Measurements from ENCODE around the gene PAPSS1. TPM values are rescaled to one million over a fixed set of nuclear protein-coding genes. Genes with fewer than 3 reads are reported as not detected.
A peak's percentile ranks its signal among the peaks of the same experiment; 100 is the strongest.

Gene PAPSS1
- total and polyA plus RNA-seq, 2 donors (not counting 1 experiment from before 2014, with no cell fraction given): 59.9 to 70.3 TPM

DNA sequence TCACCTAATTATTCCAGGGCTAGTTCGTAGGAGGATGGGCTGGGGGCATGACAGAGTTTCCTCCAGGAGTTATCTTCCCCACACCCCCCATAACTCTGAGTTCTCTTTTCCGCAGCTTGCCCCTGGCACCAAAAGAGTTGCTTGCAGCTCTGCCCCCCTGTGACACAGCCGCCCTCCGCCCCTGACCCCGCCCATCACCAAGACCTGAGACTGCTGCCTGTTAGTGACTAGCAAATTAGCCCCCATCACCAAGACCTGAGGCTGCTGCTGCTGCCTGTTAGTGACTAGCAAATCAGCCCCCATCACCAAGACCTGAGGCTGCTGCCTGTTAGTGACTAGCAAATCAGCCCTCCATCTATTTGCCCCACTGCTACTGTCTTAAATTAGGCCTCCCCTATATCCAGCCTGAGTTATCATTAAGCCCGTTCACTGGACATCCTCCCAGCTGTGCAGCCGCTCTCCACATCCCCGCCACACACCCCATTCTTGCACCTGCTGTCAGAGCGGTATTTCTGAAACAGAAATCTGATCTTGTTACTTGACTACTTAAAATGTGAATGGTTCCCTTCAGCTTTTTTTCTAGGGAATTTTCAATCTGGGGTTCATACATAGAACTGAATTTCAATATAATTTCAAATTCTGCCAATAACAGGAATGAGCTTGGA lies 1.5 kb upstream of the PAPSS1 start:
- H3K9ac ChIP-seq (ENCODE audit: insufficient read depth, low read length): no peak overlapping the region
- H4K20me1 ChIP-seq (ENCODE audit: control insufficient read depth, extremely low read depth, insufficient read depth, low read length): no peaks in the 10 kb centered on the region
- peak overlapping the region in 1 of 4 experiments; percentile 84 for H3K4me3 ChIP-seq (replicated peaks in 1 of 4; ENCODE audit: control extremely low read depth in 1 of 4, insufficient read depth in 1 of 4, low read depth in 3 of 4, low read length in 4 of 4)
- H3K4me2 ChIP-seq (ENCODE audit: extremely low read depth, insufficient read depth, low read length): peak overlapping the region; percentile 49
- no peak for TF ChIP-seq EZH2 (IDR thresholded peaks at IDR 0.05; ENCODE audit: low read length, missing control alignments)
- TF ChIP-seq, protein P1, sequence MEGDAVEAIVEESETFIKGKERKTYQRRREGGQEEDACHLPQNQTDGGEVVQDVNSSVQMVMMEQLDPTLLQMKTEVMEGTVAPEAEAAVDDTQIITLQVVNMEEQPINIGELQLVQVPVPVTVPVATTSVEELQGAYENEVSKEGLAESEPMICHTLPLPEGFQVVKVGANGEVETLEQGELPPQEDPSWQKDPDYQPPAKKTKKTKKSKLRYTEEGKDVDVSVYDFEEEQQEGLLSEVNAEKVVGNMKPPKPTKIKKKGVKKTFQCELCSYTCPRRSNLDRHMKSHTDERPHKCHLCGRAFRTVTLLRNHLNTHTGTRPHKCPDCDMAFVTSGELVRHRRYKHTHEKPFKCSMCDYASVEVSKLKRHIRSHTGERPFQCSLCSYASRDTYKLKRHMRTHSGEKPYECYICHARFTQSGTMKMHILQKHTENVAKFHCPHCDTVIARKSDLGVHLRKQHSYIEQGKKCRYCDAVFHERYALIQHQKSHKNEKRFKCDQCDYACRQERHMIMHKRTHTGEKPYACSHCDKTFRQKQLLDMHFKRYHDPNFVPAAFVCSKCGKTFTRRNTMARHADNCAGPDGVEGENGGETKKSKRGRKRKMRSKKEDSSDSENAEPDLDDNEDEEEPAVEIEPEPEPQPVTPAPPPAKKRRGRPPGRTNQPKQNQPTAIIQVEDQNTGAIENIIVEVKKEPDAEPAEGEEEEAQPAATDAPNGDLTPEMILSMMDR (conservative IDR thresholded peaks at IDR 0.05 in 1 of 2, IDR thresholded peaks at IDR 0.05 in 1 of 2; ENCODE audit: low read depth in 1 of 2, low read length in 2 of 2): no peak
- H3K79me2 ChIP-seq (ENCODE audit: control insufficient read depth, insufficient read depth, low read length): peaks cover 23% of the 10 kb centered on the region
- no peak overlapping the region for H3K27ac ChIP-seq (ENCODE audit: insufficient read depth, low read length)
- no peaks in the 10 kb centered on the region for H3K9me3 ChIP-seq (ENCODE audit: control insufficient read depth, insufficient read depth, low read depth, low read length)
- peaks cover 6% of the 10 kb centered on the region for H3K4me1 ChIP-seq (ENCODE audit: control insufficient read depth, extremely low read depth, insufficient read depth, low read length)
- no peaks in the 10 kb centered on the region for H3K27me3 ChIP-seq (ENCODE audit: control insufficient read depth, insufficient read depth, low read length)
- no peaks in the 10 kb centered on the region for H3K36me3 ChIP-seq (ENCODE audit: control insufficient read depth, insufficient read depth, low read length)
- no peak for DNase-seq (ENCODE audit: low read depth in 2 of 2)
- peak overlapping the region; percentile 26 for H2AFZ ChIP-seq (ENCODE audit: low read length)

DNA sequence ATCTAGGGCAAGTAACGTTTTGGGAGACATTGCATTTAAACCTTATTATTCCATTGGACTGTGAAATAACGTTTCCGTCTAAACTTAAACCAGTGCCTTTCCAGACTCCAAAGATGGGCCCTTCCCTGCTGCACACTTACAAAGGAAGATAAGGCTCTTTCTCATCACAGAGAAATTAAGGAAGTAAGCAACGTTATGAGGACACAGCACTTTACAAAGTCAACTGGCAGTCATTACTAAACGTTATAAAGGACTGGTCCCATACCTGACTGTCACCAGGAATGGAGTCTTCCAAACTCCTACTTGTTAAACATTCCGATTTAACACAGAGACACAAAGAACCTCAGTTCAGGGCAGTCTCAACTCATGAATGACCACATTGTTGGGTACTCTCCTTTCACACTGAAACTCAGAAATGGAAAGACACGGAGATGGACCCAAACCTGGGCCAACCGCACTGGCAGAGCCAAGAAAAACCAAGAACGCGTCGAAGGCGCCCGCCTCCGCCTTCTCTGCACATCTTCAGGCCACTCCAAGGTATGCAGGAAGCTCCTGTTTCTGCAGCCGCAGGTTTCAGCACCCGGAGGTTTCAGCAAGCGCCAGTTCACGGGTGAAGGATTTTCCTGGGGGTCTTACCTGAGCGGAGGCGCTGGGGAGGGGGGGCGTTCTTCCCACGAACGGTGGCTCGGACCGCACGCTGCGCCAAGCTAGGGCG lies 670 bp downstream of the PAPSS1 start:
- Histone ChIP-seq H3K9ac (ENCODE audit: insufficient read depth, low read length) (peak overlapping the region; percentile 64), H2AFZ (ENCODE audit: low read length) (peak overlapping the region; percentile 86), H3K27ac (ENCODE audit: insufficient read depth, low read length) (peak overlapping the region; percentile 45), H3K79me2 (ENCODE audit: control insufficient read depth, insufficient read depth, low read length) (peaks cover 26% of the 10 kb centered on the region), H3K27me3 (ENCODE audit: control insufficient read depth, insufficient read depth, low read length) (no peaks in the 10 kb centered on the region), H3K9me3 (ENCODE audit: control insufficient read depth, insufficient read depth, low read depth, low read length) (no peaks in the 10 kb centered on the region), H3K4me3 (replicated peaks in 1 of 4; ENCODE audit: control extremely low read depth in 1 of 4, insufficient read depth in 1 of 4, low read depth in 3 of 4, low read length in 4 of 4) (peak overlapping the region; percentile 86 to 93 (median 88)), H3K4me1 (ENCODE audit: control insufficient read depth, extremely low read depth, insufficient read depth, low read length) (peaks cover 6% of the 10 kb centered on the region), H3K4me2 (ENCODE audit: extremely low read depth, insufficient read depth, low read length) (peak overlapping the region; percentile 92), H3K36me3 (ENCODE audit: control insufficient read depth, insufficient read depth, low read length) (no peaks in the 10 kb centered on the region), H4K20me1 (ENCODE audit: control insufficient read depth, extremely low read depth, insufficient read depth, low read length) (no peaks in the 10 kb centered on the region)
- TF ChIP-seq EZH2 (IDR thresholded peaks at IDR 0.05; ENCODE audit: low read length, missing control alignments): no peak
- TF ChIP-seq, protein P1 (conservative IDR thresholded peaks at IDR 0.05 in 1 of 2, IDR thresholded peaks at IDR 0.05 in 1 of 2; ENCODE audit: low read depth in 1 of 2, low read length in 2 of 2): no peak
- peak; percentile 19 to 68 for DNase-seq (ENCODE audit: low read depth in 2 of 2)

DNA sequence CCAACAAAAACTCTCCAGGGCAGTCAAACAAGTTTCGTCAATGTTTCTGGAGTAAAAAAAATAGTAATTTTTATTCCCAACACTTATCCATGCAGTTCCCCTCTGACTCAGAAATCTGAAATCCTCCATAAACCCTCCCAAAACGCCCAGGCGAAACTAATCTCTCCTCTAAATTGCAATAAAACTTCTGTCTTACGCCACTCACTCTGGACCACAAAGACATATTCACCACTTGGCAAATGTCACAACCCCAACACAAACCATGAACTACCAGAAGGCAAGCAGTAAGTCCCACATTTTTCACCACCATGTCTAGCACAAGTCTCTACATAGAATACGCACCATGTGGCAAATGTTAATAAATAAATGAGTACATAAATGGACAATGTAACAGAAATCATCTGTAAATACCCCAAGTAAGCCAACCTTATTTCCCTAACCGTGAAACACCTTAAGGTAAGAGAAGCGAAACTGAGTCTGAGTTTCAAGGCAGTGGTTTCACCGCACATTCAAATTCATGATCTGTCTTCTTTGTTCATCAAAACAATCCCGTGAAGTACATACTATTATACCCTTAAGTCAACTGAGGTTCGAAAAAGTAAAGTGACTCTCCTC lies 1.6 kb downstream of the PAPSS1 start:
- Histone ChIP-seq H3K27ac (ENCODE audit: insufficient read depth, low read length) (no peak overlapping the region), H3K79me2 (ENCODE audit: control insufficient read depth, insufficient read depth, low read length) (peaks cover 27% of the 10 kb centered on the region), H3K36me3 (ENCODE audit: control insufficient read depth, insufficient read depth, low read length) (no peaks in the 10 kb centered on the region), H3K9me3 (ENCODE audit: control insufficient read depth, insufficient read depth, low read depth, low read length) (no peaks in the 10 kb centered on the region), H3K9ac (ENCODE audit: insufficient read depth, low read length) (no peak overlapping the region), H2AFZ (ENCODE audit: low read length) (no peak overlapping the region), H3K4me1 (ENCODE audit: control insufficient read depth, extremely low read depth, insufficient read depth, low read length) (peaks cover 6% of the 10 kb centered on the region), H3K4me2 (ENCODE audit: extremely low read depth, insufficient read depth, low read length) (peak overlapping the region; percentile 92), H3K4me3 (replicated peaks in 1 of 4; ENCODE audit: control extremely low read depth in 1 of 4, insufficient read depth in 1 of 4, low read depth in 3 of 4, low read length in 4 of 4) (peak overlapping the region; percentile 86 to 93 (median 88)), H3K27me3 (ENCODE audit: control insufficient read depth, insufficient read depth, low read length) (no peaks in the 10 kb centered on the region), H4K20me1 (ENCODE audit: control insufficient read depth, extremely low read depth, insufficient read depth, low read length) (no peaks in the 10 kb centered on the region)
- DNase-seq (ENCODE audit: low read depth in 2 of 2): peak in 1 of 2 donors; percentile 49
- TF ChIP-seq EZH2 (IDR thresholded peaks at IDR 0.05; ENCODE audit: low read length, missing control alignments): no peak

Data from fibroblast of lung (primary cell).